SK-N-MC (cell line): ENCODE results near the gene GLCE.

ENCODE experiments used
- EZH2 ChIP-seq: fragments of 200-600 bp; sonication (generic); IDR thresholded peaks from one replicate; pipeline ENCODE4 v1.6.1; 2017; ENCODE audit warnings: antibody characterized with exemption
- FOXP2 ChIP-seq: optimal IDR thresholded peaks from 2 replicates; pipeline ENCODE3; 2011; ENCODE audit warnings: mild to moderate bottlenecking, moderate library complexity; ENCODE audit not compliant: insufficient read depth; ENCODE audit errors: extremely low read length, control extremely low read depth
- POLR2AphosphoS5 ChIP-seq: IDR thresholded peaks from 2 replicates; pipeline ENCODE4 v1.6.1; 2012; ENCODE audit warnings: mild to moderate bottlenecking, low read depth, low read length, borderline replicate concordance

DNA sequence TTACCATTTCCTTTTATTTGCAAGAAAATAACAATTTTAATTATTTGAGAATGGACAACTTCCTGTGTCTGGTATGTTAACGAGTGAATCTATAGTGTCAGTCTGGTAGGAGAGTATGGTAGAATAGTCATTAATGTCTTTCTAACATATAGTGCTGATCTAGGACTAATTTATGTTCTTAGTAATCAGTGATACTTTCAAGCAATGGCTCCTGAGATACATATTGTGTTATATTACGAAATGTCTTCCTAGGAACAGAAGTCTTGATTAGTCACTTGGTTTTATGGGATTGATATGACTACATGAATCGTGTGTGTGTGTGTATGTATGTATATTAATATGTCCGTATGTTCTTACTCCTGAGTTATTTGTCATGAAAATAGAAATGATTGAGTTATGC, 71.7 kb downstream of the GLCE start:
- TF ChIP-seq EZH2 (no peak), POLR2AphosphoS5 (no peak), FOXP2 (no peak)
